Keratinocyte (primary cell): Measurements from ENCODE around the gene BBOF1.

Source experiments
- EZH2 ChIP-seq: IDR thresholded peaks from one replicate; pipeline ENCODE4 v1.6.1; 2012; ENCODE audit warnings: inconsistent platforms, mild to moderate bottlenecking, low read length, moderate library complexity
- TF ChIP-seq, protein P1 (sequence below), 3 experiments: IDR thresholded peaks in 1 of 3; conservative IDR thresholded peaks in 1 of 3; optimal IDR thresholded peaks in 1 of 3; 2 replicates in 2 of 3; 3 replicates in 1 of 3; pipeline versions ENCODE3 to v1.5.1; 2011; ENCODE audit warnings: low read length in 3 of 3, mild to moderate bottlenecking in 3 of 3, moderate library complexity in 2 of 3, control low read depth in 1 of 3, inconsistent platforms in 1 of 3; ENCODE audit not compliant: insufficient read depth in 2 of 3; ENCODE audit errors: extremely low read depth in 1 of 3

DNA sequence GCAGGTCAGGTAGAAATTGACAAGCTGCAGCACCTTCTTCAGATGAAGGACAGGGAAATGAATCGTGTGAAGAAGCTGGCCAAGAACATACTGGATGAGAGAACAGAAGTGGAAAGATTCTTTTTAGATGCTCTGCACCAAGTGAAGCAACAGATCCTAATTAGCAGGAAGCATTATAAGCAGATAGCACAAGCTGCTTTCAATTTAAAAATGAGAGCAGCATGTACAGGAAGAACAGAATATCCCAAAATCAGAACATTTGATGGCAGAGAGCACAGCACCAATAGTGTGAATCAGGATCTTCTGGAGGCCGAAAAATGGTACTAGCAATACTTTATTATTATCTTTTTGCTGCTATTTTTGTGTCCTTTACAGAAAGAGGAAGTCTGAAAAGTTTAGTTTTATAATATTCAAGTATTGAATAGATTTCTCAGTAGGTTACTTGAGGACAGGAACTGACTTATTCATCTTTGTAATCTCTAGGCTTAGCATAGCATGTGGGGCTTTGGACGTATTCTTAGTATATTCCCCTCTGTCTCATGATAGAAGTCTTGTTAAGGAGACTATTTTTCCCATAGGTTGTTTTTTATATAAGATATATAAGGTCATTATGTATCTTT, 30.8 kb downstream of the BBOF1 start:
- TF ChIP-seq, protein P1, sequence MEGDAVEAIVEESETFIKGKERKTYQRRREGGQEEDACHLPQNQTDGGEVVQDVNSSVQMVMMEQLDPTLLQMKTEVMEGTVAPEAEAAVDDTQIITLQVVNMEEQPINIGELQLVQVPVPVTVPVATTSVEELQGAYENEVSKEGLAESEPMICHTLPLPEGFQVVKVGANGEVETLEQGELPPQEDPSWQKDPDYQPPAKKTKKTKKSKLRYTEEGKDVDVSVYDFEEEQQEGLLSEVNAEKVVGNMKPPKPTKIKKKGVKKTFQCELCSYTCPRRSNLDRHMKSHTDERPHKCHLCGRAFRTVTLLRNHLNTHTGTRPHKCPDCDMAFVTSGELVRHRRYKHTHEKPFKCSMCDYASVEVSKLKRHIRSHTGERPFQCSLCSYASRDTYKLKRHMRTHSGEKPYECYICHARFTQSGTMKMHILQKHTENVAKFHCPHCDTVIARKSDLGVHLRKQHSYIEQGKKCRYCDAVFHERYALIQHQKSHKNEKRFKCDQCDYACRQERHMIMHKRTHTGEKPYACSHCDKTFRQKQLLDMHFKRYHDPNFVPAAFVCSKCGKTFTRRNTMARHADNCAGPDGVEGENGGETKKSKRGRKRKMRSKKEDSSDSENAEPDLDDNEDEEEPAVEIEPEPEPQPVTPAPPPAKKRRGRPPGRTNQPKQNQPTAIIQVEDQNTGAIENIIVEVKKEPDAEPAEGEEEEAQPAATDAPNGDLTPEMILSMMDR (optimal IDR thresholded peaks at IDR 0.05 in 1 of 3, IDR thresholded peaks at IDR 0.05 in 1 of 3, conservative IDR thresholded peaks at IDR 0.05 in 1 of 3; ENCODE audit: extremely low read depth in 1 of 3, insufficient read depth in 2 of 3, low read length in 3 of 3), result no peak
- no peak for TF ChIP-seq EZH2
